ENCODE measurements around the gene NOS1AP.

DNA sequence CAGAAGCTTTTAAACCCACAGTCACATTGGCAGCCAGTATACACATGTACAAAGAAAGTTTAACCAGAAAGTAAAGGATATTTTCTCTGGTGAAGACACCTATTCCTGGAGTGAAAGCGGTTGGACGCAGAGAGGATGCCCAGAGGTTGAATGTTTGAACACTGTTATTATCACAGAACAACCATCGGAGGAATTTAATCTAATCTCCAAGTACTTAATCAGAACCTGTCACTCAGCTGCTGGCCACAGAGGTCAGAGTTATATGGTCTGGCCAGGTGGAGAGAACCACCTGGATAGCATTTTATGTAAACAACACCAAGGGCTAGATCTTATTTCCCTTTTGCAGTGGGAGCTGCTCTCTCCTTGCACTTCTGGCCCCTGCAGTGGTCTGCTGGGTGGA, 277.8 kb downstream of the NOS1AP start:
- no peak for TF ChIP-seq GATA2 (IDR thresholded peaks at IDR 0.05; ENCODE audit: low read depth, low read length)
- no peak for TF ChIP-seq GATA3 (IDR thresholded peaks at IDR 0.05; ENCODE audit: low read depth, low read length)
